PC-3 (cell line): ENCODE data around the gene ELP6. TPM values are rescaled to one million over a fixed set of nuclear protein-coding genes. Genes with fewer than 3 reads are reported as not detected.

Experiments used
- ATAC-seq: fragments of 200-7000 bp; cut with Tn5 transposase; 2 replicates; pipeline ENCODE4 v1.9.1; 2020; ENCODE audit warnings: mild to moderate bottlenecking, moderate library complexity
- BruUV-seq: library from RNA; stranded (reverse); fragments of 400-500 nt; replicated peaks from 2 replicates; lab custom pipeline; 2021; lab: Mats Ljungman, UMichigan
- CTCF ChIA-PET: fragments of 300-600 bp; sonication (Branson Sonifier 250); formaldehyde crosslinking; loops from one replicate; lab custom pipeline; 2022; ENCODE audit warnings: antibody characterized with exemption; lab: Charles Lee
- POLR2A ChIA-PET: fragments of 300-600 bp; sonication (Branson Sonifier 250); formaldehyde crosslinking; loops from one replicate; lab custom pipeline; 2022; ENCODE audit warnings: antibody characterized with exemption; ENCODE audit not compliant: unreplicated experiment; lab: Charles Lee
- DNase-seq: peaks from one replicate; pipeline ENCODE4 v3.0.0-alpha.2; 2015
- H2AFZ ChIP-seq: fragments of 300-600 bp; sonication (generic); 2 replicates; pipeline ENCODE4 v1.6.0; 2016; ENCODE audit warnings: antibody characterized with exemption, low read length
- H3F3A ChIP-seq: fragments of 300-600 bp; sonication (generic); one replicate; pipeline ENCODE4 v1.6.0; 2017; ENCODE audit warnings: antibody characterized with exemption, low read length, control low read depth, mild to moderate bottlenecking; ENCODE audit not compliant: unreplicated experiment
- H3K27ac ChIP-seq: fragments of 300-600 bp; sonication (generic); 2 replicates; pipeline ENCODE4 v1.5.1; 2016; ENCODE audit warnings: mild to moderate bottlenecking, low read length
- H3K27me3 ChIP-seq: fragments of 300-600 bp; sonication (generic); 2 replicates; pipeline ENCODE4 v1.6.1; 2016; ENCODE audit warnings: low read length, mixed read lengths
- H3K36me3 ChIP-seq: fragments of 300-600 bp; sonication (generic); 2 replicates; pipeline ENCODE4 v1.6.1; 2016; ENCODE audit warnings: low read depth, mixed run types, low read length, mixed read lengths
- H3K4me1 ChIP-seq: fragments of 300-600 bp; sonication (generic); 2 replicates; pipeline ENCODE4 v1.5.1; 2016; ENCODE audit warnings: low read length; ENCODE audit not compliant: insufficient read depth
- H3K4me2 ChIP-seq: fragments of 300-600 bp; sonication (generic); 2 replicates; pipeline ENCODE4 v1.6.0; 2016; ENCODE audit warnings: low read length
- H3K4me3 ChIP-seq: fragments of 300-600 bp; sonication (generic); 2 replicates; pipeline ENCODE4 v1.5.1; 2016; ENCODE audit warnings: mild to moderate bottlenecking, low read length, mixed read lengths
- H3K79me2 ChIP-seq: fragments of 300-600 bp; sonication (generic); 2 replicates; pipeline ENCODE4 v1.6.1; 2017; ENCODE audit warnings: low read length, mixed read lengths
- H3K9ac ChIP-seq: fragments of 300-600 bp; sonication (generic); 2 replicates; pipeline ENCODE4 v1.6.0; 2016; ENCODE audit warnings: mild to moderate bottlenecking, low read length
- H3K9me2 ChIP-seq: fragments of 300-600 bp; sonication (generic); replicated peaks from 2 replicates; pipeline ENCODE4 v1.6.1; 2016; ENCODE audit warnings: mixed run types, low read length, mixed read lengths
- H3K9me3 ChIP-seq: fragments of 300-600 bp; sonication (generic); 2 replicates; pipeline ENCODE4 v1.6.1; 2016; ENCODE audit warnings: low read length, mixed read lengths
- H4K20me1 ChIP-seq: fragments of 300-600 bp; sonication (generic); 2 replicates; pipeline ENCODE4 v1.6.1; 2016; ENCODE audit warnings: low read length, mixed read lengths
- EZH2 ChIP-seq: fragments of 300-600 bp; sonication (generic); IDR thresholded peaks from one replicate; pipeline ENCODE4 v1.6.1; 2017; ENCODE audit warnings: antibody characterized with exemption, mild to moderate bottlenecking, low read length; ENCODE audit not compliant: unreplicated experiment
- EZH2phosphoT487 ChIP-seq: fragments of 300-600 bp; sonication (generic); IDR thresholded peaks from 2 replicates; pipeline ENCODE4 v1.6.1; 2018; ENCODE audit warnings: mild to moderate bottlenecking, antibody characterized with exemption, low read length, borderline replicate concordance
- intact Hi-C: fragments of 100-400 bp; cut with micrococcal nuclease; formaldehyde crosslinking; loops from 2 replicates; pipeline ENCODE4 v1.9.0; 2023
- total RNA-seq: library from RNA; depleted of rRNA; stranded (reverse); fragments of >200 nt; gene quantifications from 2 replicates; pipeline ENCODE4 v1.2.3, GENCODE V29; 2014
- TF ChIP-seq, protein P1 (sequence below): fragments of 300-600 bp; sonication (generic); conservative IDR thresholded peaks from 2 replicates; pipeline ENCODE4 v1.5.1; 2017; ENCODE audit warnings: antibody characterized with exemption, low read depth, mild to moderate bottlenecking, low read length

ELP6 gene
- total RNA-seq, 1 experiment from 2014 or later, result 64.5 TPM

- TF ChIP-seq, protein P1, sequence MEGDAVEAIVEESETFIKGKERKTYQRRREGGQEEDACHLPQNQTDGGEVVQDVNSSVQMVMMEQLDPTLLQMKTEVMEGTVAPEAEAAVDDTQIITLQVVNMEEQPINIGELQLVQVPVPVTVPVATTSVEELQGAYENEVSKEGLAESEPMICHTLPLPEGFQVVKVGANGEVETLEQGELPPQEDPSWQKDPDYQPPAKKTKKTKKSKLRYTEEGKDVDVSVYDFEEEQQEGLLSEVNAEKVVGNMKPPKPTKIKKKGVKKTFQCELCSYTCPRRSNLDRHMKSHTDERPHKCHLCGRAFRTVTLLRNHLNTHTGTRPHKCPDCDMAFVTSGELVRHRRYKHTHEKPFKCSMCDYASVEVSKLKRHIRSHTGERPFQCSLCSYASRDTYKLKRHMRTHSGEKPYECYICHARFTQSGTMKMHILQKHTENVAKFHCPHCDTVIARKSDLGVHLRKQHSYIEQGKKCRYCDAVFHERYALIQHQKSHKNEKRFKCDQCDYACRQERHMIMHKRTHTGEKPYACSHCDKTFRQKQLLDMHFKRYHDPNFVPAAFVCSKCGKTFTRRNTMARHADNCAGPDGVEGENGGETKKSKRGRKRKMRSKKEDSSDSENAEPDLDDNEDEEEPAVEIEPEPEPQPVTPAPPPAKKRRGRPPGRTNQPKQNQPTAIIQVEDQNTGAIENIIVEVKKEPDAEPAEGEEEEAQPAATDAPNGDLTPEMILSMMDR, result no peak
- Histone ChIP-seq H3K4me1 (no peaks in the 10 kb centered on the region), H3K27me3 (no peaks in the 10 kb centered on the region), H4K20me1 (no peaks in the 10 kb centered on the region), H3K79me2 (no peaks in the 10 kb centered on the region), H3K9me2 (no peaks in the 10 kb centered on the region), H3K4me3 (no peak overlapping the region), H2AFZ (no peak overlapping the region), H3K4me2 (no peak overlapping the region), H3K9me3 (no peaks in the 10 kb centered on the region), H3K36me3 (no peaks in the 10 kb centered on the region), H3K27ac (no peak overlapping the region), H3K9ac (no peak overlapping the region), H3F3A (no peaks in the 10 kb centered on the region)
- ATAC-seq, result no peak
- intact Hi-C loops, result no loop called here
- ChIA-PET CTCF (interaction anchor here (0.6 kb wide), 1 partner anchor 268 kb away, joined by 4 read pairs; no protein-coding TSS in a partner anchor), POLR2A (no interaction called here)
- DNase-seq, result no peak
- BruUV-seq, result no TSS peak
Observed at GRCh38 chr3:47520756-47521155, 7.2 kb upstream of the ELP6 start.

DNA sequence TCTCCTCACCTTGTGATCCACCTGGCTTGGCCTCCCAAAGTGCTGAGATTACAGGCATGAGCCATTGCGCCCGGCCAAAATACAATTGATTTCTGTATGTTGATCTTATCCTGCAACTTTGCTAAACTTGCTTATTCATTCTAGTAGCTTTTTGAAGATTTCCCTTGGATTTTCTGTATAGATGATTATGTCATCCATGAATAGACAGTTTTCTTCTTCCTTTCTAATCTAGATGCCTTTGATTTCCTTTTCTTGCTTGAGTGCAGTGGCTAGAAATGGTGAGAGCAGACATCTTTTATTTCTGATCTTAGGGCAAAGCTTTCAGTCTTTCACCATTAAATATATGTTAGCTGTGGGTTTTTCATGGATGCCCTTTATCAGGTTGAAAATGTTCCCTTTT, 4.4 kb upstream of the ELP6 start:
- H3K4me1 ChIP-seq, result no peaks in the 10 kb centered on the region
- H3K79me2 ChIP-seq, result peaks cover 2% of the 10 kb centered on the region
- no peak overlapping the region for H3K9ac ChIP-seq
- H3K9me2 ChIP-seq, result no peaks in the 10 kb centered on the region
- no peaks in the 10 kb centered on the region for H3K36me3 ChIP-seq
- no peaks in the 10 kb centered on the region for H3K9me3 ChIP-seq
- peaks cover 4% of the 10 kb centered on the region for H3F3A ChIP-seq
- H2AFZ ChIP-seq, result no peak overlapping the region
- ChIA-PET POLR2A (no interaction called here), CTCF (interaction anchor here (0.6 kb wide), 1 partner anchor 135 kb away, joined by 4 read pairs; no protein-coding TSS in a partner anchor)
- no peak for ATAC-seq
- no peak overlapping the region for H3K4me3 ChIP-seq
- H3K4me2 ChIP-seq, result no peak overlapping the region
- no peaks in the 10 kb centered on the region for H4K20me1 ChIP-seq
- intact Hi-C loops, result no loop called here
- no peaks in the 10 kb centered on the region for H3K27me3 ChIP-seq
- no peak overlapping the region for H3K27ac ChIP-seq
- BruUV-seq, result no TSS peak
- TF ChIP-seq, protein P1, result no peak
- TF ChIP-seq EZH2phosphoT487, result no peak
- no peak for TF ChIP-seq EZH2
- DNase-seq, result no peak

DNA sequence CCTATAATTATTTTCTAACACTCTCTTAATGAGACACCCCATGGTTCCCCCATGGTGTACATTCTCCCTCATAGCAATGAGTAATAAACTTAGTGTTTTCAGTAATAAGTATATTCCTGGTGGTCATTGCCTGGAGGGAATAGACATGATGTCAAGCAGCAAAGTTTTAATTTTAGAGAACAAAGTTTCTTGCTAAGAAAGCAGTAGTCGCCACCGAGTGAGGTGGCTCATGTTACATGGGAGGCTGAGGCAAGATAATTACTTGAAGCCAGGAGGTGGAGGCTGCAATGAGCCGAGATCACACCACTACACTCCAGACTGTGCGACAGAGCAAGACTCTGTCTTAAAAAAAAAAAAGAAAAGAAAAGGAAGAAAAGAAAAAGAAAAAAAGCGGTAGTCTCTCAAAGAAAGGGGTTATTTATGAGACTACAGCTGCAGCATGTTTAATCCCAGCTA, 2.4 kb upstream of the ELP6 start:
- TF ChIP-seq, protein P1, result no peak
- TF ChIP-seq EZH2 (no peak), EZH2phosphoT487 (no peak)

More for the DNA sequence above, 2.4 kb upstream of the ELP6 start:
- H3K4me3 ChIP-seq, result no peak overlapping the region
- no peak overlapping the region for H3K9ac ChIP-seq
- ATAC-seq (no peak), DNase-seq (no peak)
- peaks cover 11% of the 10 kb centered on the region for H3K4me1 ChIP-seq
- no peaks in the 10 kb centered on the region for H3K9me3 ChIP-seq
- no peaks in the 10 kb centered on the region for H4K20me1 ChIP-seq
- H3K27me3 ChIP-seq, result no peaks in the 10 kb centered on the region
- BruUV-seq, result no TSS peak
- H3K79me2 ChIP-seq, result peaks cover 23% of the 10 kb centered on the region
- peaks cover 2% of the 10 kb centered on the region; the same call in 1 of the 2 replicates for H3K36me3 ChIP-seq
- peaks cover 4% of the 10 kb centered on the region for H3F3A ChIP-seq
- intact Hi-C loops, result no loop called here
- POLR2A ChIA-PET, result no interaction called here
- H3K9me2 ChIP-seq, result no peaks in the 10 kb centered on the region
- no peak overlapping the region for H3K4me2 ChIP-seq
- H2AFZ ChIP-seq, result no peak overlapping the region
- no peak overlapping the region for H3K27ac ChIP-seq
- CTCF ChIA-PET, result no interaction called here
